Common myeloid progenitor, CD34-positive (primary cell): ENCODE data around the gene LTB4R2.
"Not testable (repeated sequence)": the region's sequence is repeated elsewhere in the genome, so short reads cannot be mapped to it uniquely, and the experiment has no call there.

Experiments used
- CTCF ChIA-PET: fragments of 350-600 bp; sonication (Branson Sonifier 250); formaldehyde crosslinking; loops from one replicate; lab custom pipeline; 2021; ENCODE audit warnings: antibody characterized with exemption; lab: Charles Lee
- POLR2A ChIA-PET: fragments of 350-600 bp; sonication (Branson Sonifier 250); formaldehyde crosslinking; loops from one replicate; lab custom pipeline; 2021; ENCODE audit warnings: antibody characterized with exemption; lab: Charles Lee
- DNase-seq, 3 donors: peaks; one replicate each; pipeline versions ENCODE4 v3.0.0 to v3.0.0-alpha.2; 2013
- H3K27ac ChIP-seq, 2 experiments: 1 replicate in 1 of 2; 2 replicates in 1 of 2; pipeline ENCODE4 v1.7.0; 2013; ENCODE audit warnings: inconsistent platforms in 2 of 2, low read length in 2 of 2, mild to moderate bottlenecking in 2 of 2, low read depth in 1 of 2, moderate library complexity in 1 of 2; ENCODE audit not compliant: severe bottlenecking in 2 of 2, insufficient read depth in 1 of 2, poor library complexity in 1 of 2
- H3K27me3 ChIP-seq, 5 experiments: replicated peaks in 2 of 5; 1 replicate in 3 of 5; 2 replicates in 2 of 5; pipeline versions ENCODE4 v1.6.1 to v1.7.0; 2013; ENCODE audit warnings: low read length in 4 of 5, mild to moderate bottlenecking in 2 of 5, moderate library complexity in 2 of 5, inconsistent platforms in 1 of 5; ENCODE audit not compliant: insufficient read depth in 5 of 5, control insufficient read depth in 4 of 5
- H3K36me3 ChIP-seq, 4 experiments: 1 replicate in 2 of 4; 2 replicates in 2 of 4; pipeline versions ENCODE4 v1.6.1 to v1.7.0; 2013; ENCODE audit warnings: low read length in 3 of 4, control low read depth in 1 of 4, mild to moderate bottlenecking in 1 of 4; ENCODE audit not compliant: control insufficient read depth in 4 of 4, insufficient read depth in 4 of 4
- H3K4me1 ChIP-seq, 4 experiments: 1 replicate in 3 of 4; 2 replicates in 1 of 4; pipeline versions ENCODE4 v1.6.1 to v1.7.1; 2013; ENCODE audit warnings: low read length in 3 of 4, mild to moderate bottlenecking in 3 of 4, control low read depth in 1 of 4, inconsistent platforms in 1 of 4, moderate library complexity in 1 of 4; ENCODE audit not compliant: control insufficient read depth in 4 of 4, insufficient read depth in 4 of 4; ENCODE audit errors: control extremely low read depth in 1 of 4
- H3K4me3 ChIP-seq, 7 experiments: 1 replicate in 4 of 7; 2 replicates in 3 of 7; pipeline versions ENCODE4 v1.5.1 to v1.7.0; 2013; ENCODE audit warnings: mild to moderate bottlenecking in 7 of 7, low read length in 6 of 7, moderate library complexity in 6 of 7, inconsistent platforms in 2 of 7, low read depth in 2 of 7, control low read depth in 1 of 7; ENCODE audit not compliant: insufficient read depth in 4 of 7, control insufficient read depth in 1 of 7; ENCODE audit errors: extremely low read depth in 1 of 7
- H3K9me3 ChIP-seq, 5 experiments: 1 replicate in 4 of 5; 2 replicates in 1 of 5; pipeline versions ENCODE4 v1.6.1 to v1.7.1; 2013; ENCODE audit warnings: low read length in 4 of 5, mild to moderate bottlenecking in 2 of 5, inconsistent platforms in 1 of 5, low read depth in 1 of 5, moderate library complexity in 1 of 5; ENCODE audit not compliant: control insufficient read depth in 4 of 5, insufficient read depth in 2 of 5; ENCODE audit errors: control extremely low read depth in 1 of 5
- WGBS: methylation state at CpG from one replicate; pipeline ENCODE4 v1.1.5; 2013; ENCODE audit not compliant: insufficient coverage; 5-methylcytosine and 5-hydroxymethylcytosine counted together

The LTB4R2 gene

GRCh38 chr14:24325963-24326362 is 16.0 kb downstream of the LTB4R2 start:
- H3K27me3 ChIP-seq = peaks cover 0 to 5% (median 0%) of the 10 kb centered on the region in 5 experiments
- H3K4me3 ChIP-seq = no peak overlapping the region
- WGBS = 95% methylated on average over 9 of the region's 9 CpGs
- no peaks in the 10 kb centered on the region for H3K36me3 ChIP-seq
- ChIA-PET CTCF (interaction anchor here (0.6 to 21.7 kb wide), 6 partner anchors 7 to 107 kb away, joined by 3 to 488 read pairs (median 21); partner anchors contain the start of genes CBLN3, CIDEB, DHRS1 and KHNYN), POLR2A (no interaction called here)
- DNase-seq = no peak
- H3K27ac ChIP-seq = no peak overlapping the region
- peaks cover 4 to 50% (median 36%) of the 10 kb centered on the region in 4 experiments for H3K4me1 ChIP-seq
- H3K9me3 ChIP-seq = no peaks in the 10 kb centered on the region

GRCh38 chr14:24327303-24327702 is 17.4 kb downstream of the LTB4R2 start:
- Histone ChIP-seq H3K4me3 (peak overlapping the region in 2 of 7 experiments; percentile 28), H3K27ac (no peak overlapping the region), H3K36me3 (no peaks in the 10 kb centered on the region), H3K9me3 (no peaks in the 10 kb centered on the region), H3K4me1 (peaks cover 9 to 59% (median 45%) of the 10 kb centered on the region in 4 experiments), H3K27me3 (peaks cover 0 to 5% (median under 1%) of the 10 kb centered on the region in 5 experiments)
- WGBS = no CpG with 5 or more reads among the region's 2 CpGs
- ChIA-PET POLR2A (no interaction called here), CTCF (interaction anchor here (1.2 to 21.7 kb wide), 7 partner anchors 10 to 105 kb away, joined by 3 to 488 read pairs (median 4); partner anchors contain the start of genes CBLN3, CIDEB, DHRS1 and KHNYN)
- no peak for DNase-seq

GRCh38 chr14:24327914-24328313 is 18.0 kb downstream of the LTB4R2 start:
- H3K27ac ChIP-seq, H3K27me3 ChIP-seq, DNase-seq, POLR2A ChIA-PET, H3K4me3 ChIP-seq, H3K36me3 ChIP-seq, H3K9me3 ChIP-seq: not testable (repeated sequence)
- CTCF ChIA-PET = interaction anchor here (0.9 to 21.7 kb wide), 8 partner anchors 11 to 105 kb away, joined by 3 to 488 read pairs (median 4); partner anchors contain the start of genes CBLN3, CIDEB, DHRS1 and KHNYN
- WGBS = no CpG with 5 or more reads among the region's 9 CpGs
- peaks cover 9 to 65% (median 51%) of the 10 kb centered on the region in 4 experiments for H3K4me1 ChIP-seq

- Histone ChIP-seq H3K27ac (no peak overlapping the region), H3K4me3 (peak overlapping the region in 1 of 7 experiments; percentile 0), H3K4me1 (peaks cover 12 to 76% (median 63%) of the 10 kb centered on the region in 4 experiments), H3K36me3 (no peaks in the 10 kb centered on the region), H3K9me3 (no peaks in the 10 kb centered on the region), H3K27me3 (peaks cover 0 to 20% (median 10%) of the 10 kb centered on the region in 5 experiments)
- ChIA-PET CTCF (interaction anchor here (1.0 to 21.7 kb wide), 5 partner anchors 10 to 103 kb away, joined by 3 to 488 read pairs (median 4); partner anchors contain the start of genes CBLN3, CIDEB, DHRS1 and KHNYN), POLR2A (interaction anchor here (0.5 to 1.0 kb wide), 2 partner anchors 54 to 76 kb away, joined by 3 read pairs; no protein-coding TSS in a partner anchor)
- DNase-seq = no peak
- WGBS = 96% methylated on average over 8 of the region's 12 CpGs
Observed at GRCh38 chr14:24329073-24329663, 19.2 kb downstream of the LTB4R2 start.

GRCh38 chr14:24329736-24330135 is 19.8 kb downstream of the LTB4R2 start:
- Histone ChIP-seq H3K4me3 (no peak overlapping the region), H3K27ac (no peak overlapping the region), H3K4me1 (peaks cover 12 to 76% (median 69%) of the 10 kb centered on the region in 4 experiments), H3K9me3 (no peaks in the 10 kb centered on the region), H3K27me3 (peaks cover 0 to 26% (median 10%) of the 10 kb centered on the region in 5 experiments), H3K36me3 (no peaks in the 10 kb centered on the region)
- peak in 2 of 3 donors; percentile 79 to 87 for DNase-seq
- CTCF ChIA-PET = interaction anchor here (1.0 to 21.7 kb wide), 4 partner anchors 9 to 103 kb away, joined by 3 to 488 read pairs (median 197); partner anchors contain the start of genes CBLN3, CIDEB, DHRS1 and KHNYN
- WGBS = 46% methylated on average over 9 of the region's 9 CpGs
- POLR2A ChIA-PET = interaction anchor here (0.5 to 1.0 kb wide), 2 partner anchors 53 to 77 kb away, joined by 3 read pairs; no protein-coding TSS in a partner anchor

- WGBS = 96% methylated on average over 8 of the region's 10 CpGs
- ChIA-PET CTCF (interaction anchor here (0.8 to 21.7 kb wide), 13 partner anchors 10 to 101 kb away, joined by 3 to 488 read pairs (median 4); partner anchors contain the start of genes CBLN3, CIDEB, DHRS1 and KHNYN), POLR2A (interaction anchor here (0.6 to 2.1 kb wide), 4 partner anchors 10 to 37 kb away, joined by 3 to 5 read pairs (median 3); no protein-coding TSS in a partner anchor)
- no peak overlapping the region for H3K4me3 ChIP-seq
- peaks cover 0 to 34% (median 10%) of the 10 kb centered on the region in 5 experiments for H3K27me3 ChIP-seq
- H3K4me1 ChIP-seq = peaks cover 14 to 77% (median 74%) of the 10 kb centered on the region in 4 experiments
- H3K9me3 ChIP-seq = no peaks in the 10 kb centered on the region
- no peak overlapping the region for H3K27ac ChIP-seq
- no peak for DNase-seq
- peaks cover 0 to under 1% (median under 1%) of the 10 kb centered on the region in 4 experiments for H3K36me3 ChIP-seq
Observed at GRCh38 chr14:24330973-24331674, 21.2 kb downstream of the LTB4R2 start.
